HCT116 (cell line): ENCODE measurements around the gene EMD. TPM values are rescaled to one million over a fixed set of nuclear protein-coding genes. Genes with fewer than 3 reads are reported as not detected.

Experiments
- ATAC-seq: fragments of 200-7000 bp; cut with Tn5 transposase; 2 replicates; pipeline ENCODE4 v1.9.1; 2020; ENCODE audit warnings: mild to moderate bottlenecking, moderate library complexity
- BruUV-seq: library from RNA; stranded (reverse); fragments of 400-500 nt; replicated peaks from 2 replicates; lab custom pipeline; 2021; lab: Mats Ljungman, UMichigan
- CTCF ChIA-PET: fragments of 300-600 bp; sonication (Branson Sonifier 250); formaldehyde crosslinking; loops from one replicate; lab custom pipeline; 2021; ENCODE audit warnings: antibody characterized with exemption; lab: Charles Lee
- POLR2A ChIA-PET: fragments of 300-600, 350-600 bp; sonication (Branson Sonifier 250); formaldehyde crosslinking; loops from one replicate; lab custom pipeline; 2021; ENCODE audit warnings: antibody characterized with exemption; lab: Charles Lee
- RAD21 ChIA-PET, 2 experiments: fragments of 300-600 bp; sonication (Branson Sonifier 250); formaldehyde crosslinking; loops; one replicate each; lab custom pipeline; 2023; ENCODE audit warnings: low total read pairs in 2 of 2; ENCODE audit not compliant: uncharacterized antibody in 2 of 2, unreplicated experiment in 2 of 2, low non-redundant PET in 1 of 2; lab: Charles Lee
- DNase-seq: peaks from one replicate; pipeline ENCODE4 v3.0.0-alpha.2; 2010; ENCODE audit warnings: low read depth, low spot score
- H2AFZ ChIP-seq: fragments of 200-600 bp; shearing (Covaris generic), sonication (generic); 2 replicates; pipeline ENCODE4 v1.6.1; 2017; ENCODE audit warnings: low read depth, mixed run types, mixed read lengths, antibody characterized with exemption, low read length; ENCODE audit not compliant: poor library complexity, severe bottlenecking
- H3K27ac ChIP-seq: 2 replicates; pipeline ENCODE4 v1.5.1; 2012; ENCODE audit warnings: low read depth, low read length
- H3K27me3 ChIP-seq: fragments of 200-600 bp; sonication (generic); 2 replicates; pipeline ENCODE4 v1.6.1; 2016; ENCODE audit warnings: mixed run types, low read length, mixed read lengths; ENCODE audit not compliant: insufficient read depth
- H3K36me3 ChIP-seq, 2 experiments: fragments of 200-500 bp in 1 of 2; fragments of 200-600 bp in 1 of 2; sonication (Bioruptor generic) in 1 of 2; sonication (generic) in 1 of 2; 2 replicates each; pipeline versions ENCODE4 v1.5.1 to v1.6.1; 2014 to 2016; ENCODE audit warnings: low read length in 2 of 2, inconsistent platforms in 1 of 2, mixed read lengths in 1 of 2, mixed run types in 1 of 2; ENCODE audit not compliant: insufficient read depth in 2 of 2, control insufficient read depth in 1 of 2
- H3K4me1 ChIP-seq, 2 experiments: fragments of 200-600 bp in 1 of 2; sonication (generic) in 1 of 2; 2 replicates each; pipeline versions ENCODE4 v1.5.1 to v1.6.1; 2012 to 2017; ENCODE audit warnings: low read length in 2 of 2, inconsistent platforms in 1 of 2, mild to moderate bottlenecking in 1 of 2, mixed read lengths in 1 of 2, mixed run types in 1 of 2, moderate library complexity in 1 of 2; ENCODE audit not compliant: insufficient read depth in 2 of 2, control insufficient read depth in 1 of 2
- H3K4me2 ChIP-seq: fragments of 200-600 bp; sonication (generic); 2 replicates; pipeline ENCODE4 v1.6.1; 2017; ENCODE audit warnings: mixed run types, low read length, mixed read lengths
- H3K4me3 ChIP-seq, 2 experiments: fragments of 200-600 bp in 1 of 2; sonication (generic) in 1 of 2; replicated peaks in 1 of 2; 2 replicates each; pipeline ENCODE4 v1.5.1; 2011 to 2016; ENCODE audit warnings: low read length in 2 of 2, control low read depth in 1 of 2, low read depth in 1 of 2, mild to moderate bottlenecking in 1 of 2, mixed read lengths in 1 of 2, mixed run types in 1 of 2
- H3K79me2 ChIP-seq: fragments of 200-600 bp; sonication (generic); 2 replicates; pipeline ENCODE4 v1.6.1; 2017; ENCODE audit warnings: mild to moderate bottlenecking, mixed run types, low read length, moderate library complexity, mixed read lengths; ENCODE audit not compliant: insufficient read depth
- H3K9ac ChIP-seq: fragments of 200-600 bp; sonication (generic); 2 replicates; pipeline ENCODE4 v1.6.1; 2016; ENCODE audit warnings: low read length, mixed read lengths
- H3K9me2 ChIP-seq: fragments of 200-600 bp; sonication (generic), shearing (Covaris generic); 2 replicates; pipeline ENCODE4 v1.6.1; 2017; ENCODE audit warnings: mixed run types, mild to moderate bottlenecking, moderate library complexity; ENCODE audit not compliant: insufficient read depth
- H3K9me3 ChIP-seq, 2 experiments: fragments of 200-500 bp in 1 of 2; fragments of 200-600 bp in 1 of 2; sonication (Bioruptor generic) in 1 of 2; sonication (generic) in 1 of 2; 2 replicates each; pipeline ENCODE4 v1.6.1; 2014 to 2017; ENCODE audit warnings: low read length in 2 of 2, mixed read lengths in 2 of 2, inconsistent platforms in 1 of 2, low read depth in 1 of 2, mild to moderate bottlenecking in 1 of 2, mixed run types in 1 of 2, moderate library complexity in 1 of 2; ENCODE audit not compliant: control insufficient read depth in 1 of 2, insufficient read depth in 1 of 2
- H4K20me1 ChIP-seq: fragments of 200-600 bp; sonication (generic), shearing (Covaris generic); 2 replicates; pipeline ENCODE4 v1.6.1; 2017; ENCODE audit warnings: mixed run types, mild to moderate bottlenecking, moderate library complexity; ENCODE audit not compliant: insufficient read depth
- CBX3 ChIP-seq: IDR thresholded peaks from 2 replicates; pipeline ENCODE4 v1.6.1; 2012; ENCODE audit warnings: low read depth
- CEBPB ChIP-seq: IDR thresholded peaks from 2 replicates; pipeline ENCODE4 v1.6.1; 2012; ENCODE audit warnings: low read depth
- EGR1 ChIP-seq: IDR thresholded peaks from 2 replicates; pipeline ENCODE4 v1.6.1; 2012; ENCODE audit warnings: low read depth
- EZH2 ChIP-seq: fragments of 200-600 bp; sonication (generic); IDR thresholded peaks from 2 replicates; pipeline ENCODE4 v1.6.1; 2017; ENCODE audit warnings: antibody characterized with exemption, mixed run types
- EZH2phosphoT487 ChIP-seq: fragments of 200-600 bp; IDR thresholded peaks from 2 replicates; pipeline ENCODE4 v1.6.1; 2018; ENCODE audit warnings: antibody characterized with exemption, borderline replicate concordance
- FOSL1 ChIP-seq: IDR thresholded peaks from 2 replicates; pipeline ENCODE4 v1.6.1; 2012; ENCODE audit warnings: low read depth
- JUND ChIP-seq: IDR thresholded peaks from 2 replicates; pipeline ENCODE4 v1.6.1; 2012
- MAX ChIP-seq: IDR thresholded peaks from 2 replicates; pipeline ENCODE4 v1.6.1; 2012
- POLR2A ChIP-seq: IDR thresholded peaks from 2 replicates; pipeline ENCODE4 v1.7.0; 2011; ENCODE audit warnings: borderline replicate concordance; ENCODE audit not compliant: insufficient read depth, insufficient read length; ENCODE audit errors: extremely low read depth
- RAD21 ChIP-seq: IDR thresholded peaks from 2 replicates; pipeline ENCODE4 v1.6.1; 2012; ENCODE audit warnings: low read depth, mild to moderate bottlenecking
- REST ChIP-seq: IDR thresholded peaks from 2 replicates; pipeline ENCODE4 v1.6.1; 2012; ENCODE audit warnings: low read depth
- SIN3A ChIP-seq: IDR thresholded peaks from 2 replicates; pipeline ENCODE4 v1.6.1; 2012; ENCODE audit warnings: low read depth
- SP1 ChIP-seq: IDR thresholded peaks from 2 replicates; pipeline ENCODE4 v1.6.1; 2012; ENCODE audit warnings: low read depth
- SRF ChIP-seq: IDR thresholded peaks from 2 replicates; pipeline ENCODE4 v1.6.1; 2012; ENCODE audit warnings: low read depth
- TCF7L2 ChIP-seq: IDR thresholded peaks from 2 replicates; pipeline ENCODE4 v1.7.0; 2011; ENCODE audit warnings: borderline replicate concordance, inconsistent platforms; ENCODE audit not compliant: insufficient read depth, insufficient read length; ENCODE audit errors: extremely low read depth
- YY1 ChIP-seq: IDR thresholded peaks from 2 replicates; pipeline ENCODE4 v1.6.1; 2011; ENCODE audit warnings: low read length, low read depth, moderate library complexity, mild to moderate bottlenecking; ENCODE audit not compliant: insufficient replicate concordance; ENCODE audit errors: extremely low read depth
- ZFX ChIP-seq: fragments of 450-650 bp; IDR thresholded peaks from 2 replicates; pipeline ENCODE4 v1.6.1; 2017
- ZNF274 ChIP-seq: fragments of 200-500 bp; sonication (Bioruptor generic); IDR thresholded peaks from 2 replicates; pipeline ENCODE4 v1.6.1; 2014; ENCODE audit warnings: mild to moderate bottlenecking, low read depth, low read length, inconsistent platforms
- intact Hi-C: fragments of 100-400 bp; cut with micrococcal nuclease; formaldehyde crosslinking; loops from 2 replicates; pipeline ENCODE4 v1.10.0; 2022
- total RNA-seq: library from RNA; stranded (reverse); gene quantifications from one replicate; pipeline ENCODE4 v1.2.1, GENCODE V29; 2021; ENCODE audit not compliant: unreplicated experiment
- TF ChIP-seq, protein P1 (sequence below), 3 experiments: fragments of 200-600 bp in 1 of 3; sonication (generic) in 1 of 3; IDR thresholded peaks in 2 of 3; conservative IDR thresholded peaks in 1 of 3; 2 replicates each; pipeline ENCODE4 v1.5.1; 2012 to 2017; ENCODE audit warnings: low read depth in 2 of 3, low read length in 2 of 3, antibody characterized with exemption in 1 of 3, borderline replicate concordance in 1 of 3, control low read depth in 1 of 3, mild to moderate bottlenecking in 1 of 3, mixed read lengths in 1 of 3, mixed run types in 1 of 3, moderate library complexity in 1 of 3; ENCODE audit not compliant: insufficient read depth in 1 of 3
- TF ChIP-seq, protein P2 (sequence below): IDR thresholded peaks from 2 replicates; pipeline ENCODE4 v1.6.1; 2011; ENCODE audit warnings: mild to moderate bottlenecking, low read length, moderate library complexity; ENCODE audit not compliant: insufficient replicate concordance; ENCODE audit errors: extremely low read depth

The EMD gene
- total RNA-seq, 1 experiment from 2014 or later, result 102 TPM

DNA sequence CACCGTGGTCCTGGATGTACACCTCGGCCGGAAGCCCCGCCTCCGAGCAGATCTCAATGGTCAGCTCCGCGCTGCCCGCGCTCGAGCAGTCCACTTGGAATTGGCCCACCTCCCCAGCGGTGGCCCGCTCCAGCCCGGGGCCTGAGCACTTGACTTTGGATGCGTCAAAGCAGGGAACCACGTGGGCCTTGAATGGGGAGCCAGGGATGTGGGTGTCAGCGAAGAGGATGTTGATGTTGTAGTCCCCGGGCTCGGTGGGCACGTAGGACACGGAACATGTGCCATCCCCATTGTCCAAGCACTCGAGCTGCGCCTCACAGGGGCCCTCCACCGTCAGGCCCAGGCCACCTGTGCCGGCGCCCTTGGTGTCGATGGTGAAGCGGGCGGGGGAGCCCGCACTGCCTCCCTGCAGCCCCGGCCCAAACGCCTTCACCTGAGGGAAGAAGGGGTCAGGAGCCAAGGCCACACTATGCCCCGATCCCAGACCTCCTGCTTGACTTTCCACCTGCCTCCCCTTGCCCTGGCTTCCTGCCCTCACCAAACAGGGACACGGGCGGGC, 18.9 kb upstream of the EMD start:
- 0 out of 2 replicates have a peak, but pooled peaks cover 2% of the 10 kb centered on the region for H4K20me1 ChIP-seq
- ChIA-PET POLR2A (no interaction called here), CTCF (no interaction called here), RAD21 (no interaction called here)
- peaks cover 39% of the 10 kb centered on the region; the same call in 1 of the 2 replicates for H3K79me2 ChIP-seq
- no peak overlapping the region for H3K9ac ChIP-seq
- DNase-seq (no peak), ATAC-seq (no peak)
- no peaks in the 10 kb centered on the region for H3K9me2 ChIP-seq
- H2AFZ ChIP-seq, result no peak overlapping the region
- no peak overlapping the region for H3K4me3 ChIP-seq
- no peaks in the 10 kb centered on the region for H3K9me3 ChIP-seq
- BruUV-seq, result no TSS peak
- peaks cover 6 to 25% of the 10 kb centered on the region in 2 experiments; a peak in 3 of 4 replicates for H3K36me3 ChIP-seq
- no peak overlapping the region for H3K4me2 ChIP-seq
- H3K27ac ChIP-seq, result no peak overlapping the region
- H3K27me3 ChIP-seq, result no peaks in the 10 kb centered on the region
- H3K4me1 ChIP-seq, result no peaks in the 10 kb centered on the region
- TF ChIP-seq POLR2A (no peak), ZFX (no peak), ZNF274 (no peak), CEBPB (no peak), CBX3 (no peak), RAD21 (no peak), SP1 (no peak), EGR1 (no peak), FOSL1 (no peak), MAX (no peak), SRF (no peak), JUND (no peak), TCF7L2 (no peak), REST (no peak), EZH2 (no peak), YY1 (no peak), SIN3A (no peak), EZH2phosphoT487 (no peak)
- TF ChIP-seq, protein P1, sequence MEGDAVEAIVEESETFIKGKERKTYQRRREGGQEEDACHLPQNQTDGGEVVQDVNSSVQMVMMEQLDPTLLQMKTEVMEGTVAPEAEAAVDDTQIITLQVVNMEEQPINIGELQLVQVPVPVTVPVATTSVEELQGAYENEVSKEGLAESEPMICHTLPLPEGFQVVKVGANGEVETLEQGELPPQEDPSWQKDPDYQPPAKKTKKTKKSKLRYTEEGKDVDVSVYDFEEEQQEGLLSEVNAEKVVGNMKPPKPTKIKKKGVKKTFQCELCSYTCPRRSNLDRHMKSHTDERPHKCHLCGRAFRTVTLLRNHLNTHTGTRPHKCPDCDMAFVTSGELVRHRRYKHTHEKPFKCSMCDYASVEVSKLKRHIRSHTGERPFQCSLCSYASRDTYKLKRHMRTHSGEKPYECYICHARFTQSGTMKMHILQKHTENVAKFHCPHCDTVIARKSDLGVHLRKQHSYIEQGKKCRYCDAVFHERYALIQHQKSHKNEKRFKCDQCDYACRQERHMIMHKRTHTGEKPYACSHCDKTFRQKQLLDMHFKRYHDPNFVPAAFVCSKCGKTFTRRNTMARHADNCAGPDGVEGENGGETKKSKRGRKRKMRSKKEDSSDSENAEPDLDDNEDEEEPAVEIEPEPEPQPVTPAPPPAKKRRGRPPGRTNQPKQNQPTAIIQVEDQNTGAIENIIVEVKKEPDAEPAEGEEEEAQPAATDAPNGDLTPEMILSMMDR (IDR thresholded peaks at IDR 0.05 in 2 of 3, conservative IDR thresholded peaks at IDR 0.05 in 1 of 3; ENCODE audit: borderline replicate concordance in 1 of 3, insufficient read depth in 1 of 3, low read depth in 2 of 3, low read length in 2 of 3), result no peak
- TF ChIP-seq, protein P2, sequence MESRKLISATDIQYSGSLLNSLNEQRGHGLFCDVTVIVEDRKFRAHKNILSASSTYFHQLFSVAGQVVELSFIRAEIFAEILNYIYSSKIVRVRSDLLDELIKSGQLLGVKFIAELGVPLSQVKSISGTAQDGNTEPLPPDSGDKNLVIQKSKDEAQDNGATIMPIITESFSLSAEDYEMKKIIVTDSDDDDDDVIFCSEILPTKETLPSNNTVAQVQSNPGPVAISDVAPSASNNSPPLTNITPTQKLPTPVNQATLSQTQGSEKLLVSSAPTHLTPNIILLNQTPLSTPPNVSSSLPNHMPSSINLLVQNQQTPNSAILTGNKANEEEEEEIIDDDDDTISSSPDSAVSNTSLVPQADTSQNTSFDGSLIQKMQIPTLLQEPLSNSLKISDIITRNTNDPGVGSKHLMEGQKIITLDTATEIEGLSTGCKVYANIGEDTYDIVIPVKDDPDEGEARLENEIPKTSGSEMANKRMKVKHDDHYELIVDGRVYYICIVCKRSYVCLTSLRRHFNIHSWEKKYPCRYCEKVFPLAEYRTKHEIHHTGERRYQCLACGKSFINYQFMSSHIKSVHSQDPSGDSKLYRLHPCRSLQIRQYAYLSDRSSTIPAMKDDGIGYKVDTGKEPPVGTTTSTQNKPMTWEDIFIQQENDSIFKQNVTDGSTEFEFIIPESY, result no peak
- intact Hi-C loops, result no loop called here
